Neuron (in vitro differentiated cells): Measurements from ENCODE around the gene ST7.

Experiments
- H2AFZ ChIP-seq: one replicate; pipeline ENCODE4 v1.6.1; 2013; ENCODE audit warnings: low read depth, mild to moderate bottlenecking, inconsistent platforms, low read length, moderate library complexity
- H3K27me3 ChIP-seq: one replicate; pipeline ENCODE4 v1.6.1; 2013; ENCODE audit warnings: low read length; ENCODE audit not compliant: insufficient read depth
- H3K36me3 ChIP-seq: one replicate; pipeline ENCODE4 v1.6.1; 2013; ENCODE audit warnings: low read length; ENCODE audit not compliant: insufficient read depth
- H3K4me1 ChIP-seq: one replicate; pipeline ENCODE4 v1.6.1; 2013; ENCODE audit warnings: low read length; ENCODE audit not compliant: insufficient read depth
- H3K4me3 ChIP-seq: 2 replicates; pipeline ENCODE4 v1.5.1; 2013; ENCODE audit warnings: mild to moderate bottlenecking, low read length, moderate library complexity
- H3K9me3 ChIP-seq: one replicate; pipeline ENCODE4 v1.6.1; 2013; ENCODE audit warnings: low read length

Gene ST7

DNA sequence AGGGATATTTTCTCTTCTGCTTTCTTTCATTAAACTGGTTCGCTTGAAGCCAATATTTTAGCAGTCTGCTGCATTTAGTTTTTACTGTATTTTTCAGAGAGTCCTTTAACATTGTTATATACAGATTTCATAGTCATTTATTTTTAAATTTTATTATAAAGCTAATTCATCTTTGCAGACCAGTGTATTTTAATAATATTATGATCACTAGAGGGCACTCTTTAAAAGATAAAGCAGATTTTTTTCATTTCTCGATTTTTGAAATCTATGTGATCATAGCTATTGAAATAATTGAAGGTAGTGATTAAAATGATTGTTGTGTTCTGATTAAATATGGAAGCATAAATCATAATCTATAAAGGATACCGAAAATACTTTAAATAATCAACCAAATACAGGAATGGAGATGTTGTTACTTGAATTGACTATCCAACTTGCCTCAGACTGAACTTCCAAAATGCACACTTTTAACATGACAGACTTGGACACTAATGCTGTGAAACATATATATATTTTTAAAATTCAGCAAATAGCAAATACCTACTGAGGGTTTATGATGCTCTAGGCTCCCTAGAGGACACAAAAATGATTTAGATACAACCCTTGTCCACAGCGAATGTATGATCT, 35.2 kb downstream of the ST7 start:
- no peaks in the 10 kb centered on the region for H3K36me3 ChIP-seq
- H3K27me3 ChIP-seq, result no peaks in the 10 kb centered on the region
- peaks cover 7% of the 10 kb centered on the region for H3K9me3 ChIP-seq
- no peak overlapping the region for H3K4me3 ChIP-seq
- H3K4me1 ChIP-seq, result no peaks in the 10 kb centered on the region
- H2AFZ ChIP-seq, result no peak overlapping the region

GRCh38 chr7:116990056-116990455, 36.8 kb downstream of the ST7 start:
- Histone ChIP-seq H2AFZ (no peak overlapping the region), H3K4me3 (no peak overlapping the region), H3K36me3 (no peaks in the 10 kb centered on the region), H3K27me3 (no peaks in the 10 kb centered on the region), H3K9me3 (peaks cover 7% of the 10 kb centered on the region), H3K4me1 (no peaks in the 10 kb centered on the region)

GRCh38 chr7:116991233-116991632, 37.9 kb downstream of the ST7 start:
- H3K9me3 ChIP-seq, result peaks cover 7% of the 10 kb centered on the region
- no peaks in the 10 kb centered on the region for H3K4me1 ChIP-seq
- no peak overlapping the region for H3K4me3 ChIP-seq
- no peaks in the 10 kb centered on the region for H3K27me3 ChIP-seq
- no peaks in the 10 kb centered on the region for H3K36me3 ChIP-seq
- no peak overlapping the region for H2AFZ ChIP-seq

DNA sequence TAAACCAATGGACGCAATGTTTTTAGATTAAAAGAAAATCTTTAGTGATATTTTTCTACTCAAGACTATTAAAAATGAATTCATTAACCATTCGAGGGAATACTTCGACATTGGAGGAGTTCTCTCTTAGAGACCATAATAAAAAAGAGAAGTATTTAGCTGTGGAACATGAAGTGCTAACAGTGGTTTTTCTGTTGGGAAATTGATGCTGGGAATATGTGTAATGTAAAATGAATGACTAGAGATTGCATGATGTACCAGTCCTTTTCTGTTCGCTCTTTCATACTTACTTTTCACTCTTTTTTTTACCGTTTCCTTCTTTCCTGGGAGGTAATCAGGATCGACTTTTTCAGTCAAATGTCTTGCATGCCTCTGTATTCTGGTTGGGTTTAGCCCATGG, 41.3 kb downstream of the ST7 start:
- no peaks in the 10 kb centered on the region for H3K36me3 ChIP-seq
- no peaks in the 10 kb centered on the region for H3K27me3 ChIP-seq
- H3K4me1 ChIP-seq, result no peaks in the 10 kb centered on the region
- no peak overlapping the region for H2AFZ ChIP-seq
- H3K4me3 ChIP-seq, result no peak overlapping the region
- peaks cover 7% of the 10 kb centered on the region for H3K9me3 ChIP-seq

- no peaks in the 10 kb centered on the region for H3K9me3 ChIP-seq
- no peaks in the 10 kb centered on the region for H3K27me3 ChIP-seq
- no peaks in the 10 kb centered on the region for H3K36me3 ChIP-seq
- H3K4me1 ChIP-seq, result no peaks in the 10 kb centered on the region
- H2AFZ ChIP-seq, result no peak overlapping the region
- H3K4me3 ChIP-seq, result no peak overlapping the region
Observed at GRCh38 chr7:116997972-116998371, 44.7 kb downstream of the ST7 start.

GRCh38 chr7:116998567-116999175, 45.4 kb downstream of the ST7 start:
- H3K4me3 ChIP-seq, result no peak overlapping the region
- no peaks in the 10 kb centered on the region for H3K4me1 ChIP-seq
- H2AFZ ChIP-seq, result no peak overlapping the region
- no peaks in the 10 kb centered on the region for H3K27me3 ChIP-seq
- H3K36me3 ChIP-seq, result no peaks in the 10 kb centered on the region
- H3K9me3 ChIP-seq, result no peaks in the 10 kb centered on the region

DNA sequence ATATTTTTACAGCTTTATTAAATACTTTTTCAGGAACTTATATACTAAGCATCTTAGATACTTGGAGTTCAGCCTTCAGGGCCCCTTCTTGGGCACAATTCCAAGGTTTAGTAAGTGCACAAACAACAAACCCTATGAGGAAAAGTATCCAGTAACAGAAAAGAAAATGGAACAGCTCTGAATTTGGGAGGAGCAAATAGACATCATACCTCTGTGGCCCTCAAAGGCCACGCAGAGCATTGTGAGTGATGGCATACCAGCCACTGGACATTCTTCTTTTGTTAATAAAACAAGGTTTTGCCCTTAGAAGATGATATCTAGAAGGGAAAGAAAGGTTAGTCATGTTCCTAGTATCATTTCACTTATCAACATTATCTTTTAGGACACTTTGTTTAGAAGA, 46.0 kb downstream of the ST7 start:
- no peaks in the 10 kb centered on the region for H3K27me3 ChIP-seq
- H2AFZ ChIP-seq, result no peak overlapping the region
- H3K4me3 ChIP-seq, result no peak overlapping the region
- no peaks in the 10 kb centered on the region for H3K9me3 ChIP-seq
- H3K36me3 ChIP-seq, result no peaks in the 10 kb centered on the region
- H3K4me1 ChIP-seq, result no peaks in the 10 kb centered on the region

DNA sequence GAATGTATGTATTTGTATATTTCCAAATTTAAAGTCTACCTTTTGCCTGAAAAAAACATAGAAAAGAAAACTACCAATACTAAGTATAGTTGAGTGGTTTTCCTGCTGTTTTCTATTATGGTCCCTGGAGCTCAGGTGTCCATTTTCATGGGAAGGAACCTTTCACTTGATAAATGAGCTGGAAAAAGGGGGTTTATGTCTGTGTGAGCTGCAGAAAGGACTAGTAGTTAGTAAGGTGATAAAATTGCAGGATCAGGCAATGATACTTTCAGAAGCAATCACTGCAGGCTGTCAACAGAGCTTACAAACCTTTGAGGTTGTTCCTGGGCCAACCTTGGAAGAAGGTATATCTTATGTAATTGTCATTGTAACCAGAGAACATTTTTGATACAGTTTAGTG, 48.0 kb downstream of the ST7 start:
- Histone ChIP-seq H3K4me3 (no peak overlapping the region), H3K4me1 (no peaks in the 10 kb centered on the region)

DNA sequence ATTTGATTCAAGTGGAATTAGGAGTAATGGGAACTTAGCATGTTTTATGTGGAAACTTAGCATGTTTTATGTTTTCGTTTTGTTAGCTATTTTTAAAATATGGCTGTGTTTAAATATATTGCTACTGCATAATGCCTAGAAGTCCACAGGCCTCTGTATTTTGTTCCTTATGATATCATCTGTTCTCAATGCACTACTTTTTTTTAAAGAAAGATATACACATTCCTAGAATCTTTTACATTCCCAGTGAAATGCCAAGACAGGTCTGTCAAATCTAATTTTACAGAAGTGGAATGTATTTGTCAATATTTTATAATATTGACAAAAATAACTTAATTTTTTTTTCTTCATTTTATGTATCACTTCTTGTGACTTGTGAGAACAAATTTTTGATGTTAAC, 51.6 kb downstream of the ST7 start:
- Histone ChIP-seq H3K27me3 (no peaks in the 10 kb centered on the region), H3K4me3 (no peak overlapping the region), H3K9me3 (no peaks in the 10 kb centered on the region), H2AFZ (no peak overlapping the region), H3K36me3 (no peaks in the 10 kb centered on the region), H3K4me1 (no peaks in the 10 kb centered on the region)

More for the DNA sequence above, 48.0 kb downstream of the ST7 start:
- no peaks in the 10 kb centered on the region for H3K9me3 ChIP-seq
- no peak overlapping the region for H2AFZ ChIP-seq
- H3K27me3 ChIP-seq, result no peaks in the 10 kb centered on the region
- H3K36me3 ChIP-seq, result no peaks in the 10 kb centered on the region

DNA sequence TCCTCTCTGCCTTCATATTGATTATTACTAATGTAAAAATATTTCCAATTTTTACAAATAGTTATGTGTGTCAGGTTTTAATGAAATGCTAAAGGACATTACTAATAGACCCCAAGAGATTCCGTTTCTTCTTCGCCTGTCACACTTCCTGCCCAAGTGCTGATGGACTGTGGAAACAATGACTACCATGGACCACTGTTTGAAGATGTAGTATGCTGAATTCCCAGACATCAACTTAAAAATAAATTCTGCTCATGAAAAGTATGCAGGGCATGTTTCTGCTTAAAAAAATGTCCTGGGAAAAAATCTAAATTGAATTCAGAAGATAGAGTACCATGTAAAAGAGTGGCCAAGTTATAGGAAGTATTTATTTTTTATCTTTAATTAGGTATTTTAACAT, 52.1 kb downstream of the ST7 start:
- no peaks in the 10 kb centered on the region for H3K9me3 ChIP-seq
- no peaks in the 10 kb centered on the region for H3K36me3 ChIP-seq
- no peak overlapping the region for H2AFZ ChIP-seq
- no peaks in the 10 kb centered on the region for H3K4me1 ChIP-seq
- no peak overlapping the region for H3K4me3 ChIP-seq
- no peaks in the 10 kb centered on the region for H3K27me3 ChIP-seq

- H3K27me3 ChIP-seq, result no peaks in the 10 kb centered on the region
- no peaks in the 10 kb centered on the region for H3K36me3 ChIP-seq
- H3K9me3 ChIP-seq, result no peaks in the 10 kb centered on the region
- no peak overlapping the region for H3K4me3 ChIP-seq
- H2AFZ ChIP-seq, result no peak overlapping the region
- H3K4me1 ChIP-seq, result no peaks in the 10 kb centered on the region
Observed at GRCh38 chr7:117006907-117007684, 53.8 kb downstream of the ST7 start.

DNA sequence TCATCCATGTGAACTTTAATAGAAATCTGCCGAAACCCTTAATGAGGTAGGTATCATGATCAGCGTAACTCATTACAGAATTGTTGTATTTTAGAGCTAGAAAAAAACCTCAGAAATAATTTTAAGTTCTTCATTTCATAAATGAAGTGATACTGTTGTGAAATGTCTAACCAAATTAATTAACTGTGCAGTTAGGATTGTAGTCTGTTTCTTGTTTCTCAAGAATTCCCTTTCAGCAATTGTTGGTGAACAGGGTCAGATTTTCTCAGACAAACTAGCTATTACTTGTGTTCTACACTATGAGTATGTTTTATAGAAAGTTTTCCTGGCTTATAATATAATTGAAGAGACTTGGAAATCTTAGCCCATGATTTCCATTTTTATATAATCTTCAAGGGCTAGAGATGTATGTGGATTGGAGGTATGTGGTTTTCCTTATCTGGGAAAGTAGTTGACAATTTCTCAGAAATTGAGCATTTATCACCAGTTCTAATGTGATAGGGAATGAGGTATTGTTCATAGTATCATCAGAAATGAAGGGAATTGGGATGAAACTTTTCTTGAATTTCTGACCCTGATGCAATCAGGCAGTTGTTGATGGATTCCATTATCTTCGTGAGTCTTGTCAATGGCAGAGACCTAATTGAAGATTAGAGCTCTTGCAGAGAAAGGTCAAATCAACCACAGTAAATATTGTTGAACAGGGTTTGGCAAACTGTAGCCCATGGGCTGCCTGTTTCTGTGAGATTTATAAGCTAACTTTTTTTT, 55.0 kb downstream of the ST7 start:
- no peak overlapping the region for H2AFZ ChIP-seq
- no peak overlapping the region for H3K4me3 ChIP-seq
- no peaks in the 10 kb centered on the region for H3K4me1 ChIP-seq
- H3K9me3 ChIP-seq, result no peaks in the 10 kb centered on the region
- H3K36me3 ChIP-seq, result no peaks in the 10 kb centered on the region
- H3K27me3 ChIP-seq, result no peaks in the 10 kb centered on the region
